ENCODE data around the gene GPN2. TPM values are rescaled to one million over a fixed set of nuclear protein-coding genes. Genes with fewer than 3 reads are reported as not detected.

The GPN2 gene
- total and polyA plus RNA-seq, 9 of the 15 experiments (the other 6 are each of a cell fraction or from before 2014, with no cell fraction given), result 9.9 to 58.8 (median 20.4) TPM

- WGBS (ENCODE audit: insufficient coverage, low coverage, missing lambda C conversion rate), result 92% methylated on average over 9 of the region's 9 CpGs
- Histone ChIP-seq H3K9me1 (ENCODE audit: control insufficient read depth, insufficient read depth, low read length) (no peaks in the 10 kb centered on the region), H4K20me1 (replicated peaks; ENCODE audit: control insufficient read depth, insufficient read depth, low read length) (no peaks in the 10 kb centered on the region)
Measured at GRCh38 chr1:26897351-26897750, 7.3 kb upstream of the GPN2 start.

More at GRCh38 chr1:26897351-26897750, 7.3 kb upstream of the GPN2 start:
- no peak for TF ChIP-seq FOSL1 (tag; conservative IDR thresholded peaks at IDR 0.05)
- no peak for TF ChIP-seq MAFG (tag; conservative IDR thresholded peaks at IDR 0.05)
- no peak for TF ChIP-seq THAP12 (CRISPR knock-in tag; IDR thresholded peaks at IDR 0.05)
- TF ChIP-seq JUN (IDR thresholded peaks at IDR 0.05; ENCODE audit: borderline replicate concordance, low read depth, low read length), result no peak
- TF ChIP-seq JUN (CRISPR knock-in tag; IDR thresholded peaks at IDR 0.05; ENCODE audit: borderline replicate concordance), result no peak
- no peak for TF ChIP-seq ZC3H4 (CRISPR knock-in tag; IDR thresholded peaks at IDR 0.05; ENCODE audit: borderline replicate concordance)
- TF ChIP-seq, protein P1, sequence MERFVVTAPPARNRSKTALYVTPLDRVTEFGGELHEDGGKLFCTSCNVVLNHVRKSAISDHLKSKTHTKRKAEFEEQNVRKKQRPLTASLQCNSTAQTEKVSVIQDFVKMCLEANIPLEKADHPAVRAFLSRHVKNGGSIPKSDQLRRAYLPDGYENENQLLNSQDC (CRISPR knock-in tag; IDR thresholded peaks at IDR 0.05), result no peak
- no peak for TF ChIP-seq NR4A1 (CRISPR knock-in tag; IDR thresholded peaks at IDR 0.05)
- no peak for TF ChIP-seq NR4A1 (tag; IDR thresholded peaks at IDR 0.05)
- no peak for TF ChIP-seq HNRNPLL (IDR thresholded peaks at IDR 0.05; ENCODE audit: low read depth, low read length, poor library complexity, severe bottlenecking)
- TF ChIP-seq SMARCA4 (IDR thresholded peaks at IDR 0.05), result no peak
- no peak for TF ChIP-seq POLR2G (IDR thresholded peaks at IDR 0.05; ENCODE audit: low read depth, low read length)
- TF ChIP-seq CHD4 (IDR thresholded peaks at IDR 0.05; ENCODE audit: insufficient read depth, insufficient replicate concordance, low read depth, low read length, poor library complexity, severe bottlenecking), result no peak
- TF ChIP-seq SMAD4 (CRISPR knock-in tag; conservative IDR thresholded peaks at IDR 0.05), result no peak
- TF ChIP-seq, protein P2, sequence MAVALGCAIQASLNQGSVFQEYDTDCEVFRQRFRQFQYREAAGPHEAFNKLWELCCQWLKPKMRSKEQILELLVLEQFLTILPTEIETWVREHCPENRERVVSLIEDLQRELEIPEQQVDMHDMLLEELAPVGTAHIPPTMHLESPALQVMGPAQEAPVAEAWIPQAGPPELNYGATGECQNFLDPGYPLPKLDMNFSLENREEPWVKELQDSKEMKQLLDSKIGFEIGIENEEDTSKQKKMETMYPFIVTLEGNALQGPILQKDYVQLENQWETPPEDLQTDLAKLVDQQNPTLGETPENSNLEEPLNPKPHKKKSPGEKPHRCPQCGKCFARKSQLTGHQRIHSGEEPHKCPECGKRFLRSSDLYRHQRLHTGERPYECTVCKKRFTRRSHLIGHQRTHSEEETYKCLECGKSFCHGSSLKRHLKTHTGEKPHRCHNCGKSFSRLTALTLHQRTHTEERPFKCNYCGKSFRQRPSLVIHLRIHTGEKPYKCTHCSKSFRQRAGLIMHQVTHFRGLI (CRISPR knock-in tag; IDR thresholded peaks at IDR 0.05), result no peak
- no peak for TF ChIP-seq STAT5A (IDR thresholded peaks at IDR 0.05; ENCODE audit: borderline replicate concordance, low read length)
- no peak for TF ChIP-seq POLR2A (conservative IDR thresholded peaks at IDR 0.05)
- CTCF ChIA-PET (ENCODE audit: low intra/inter-chr PET ratio), result no interaction called here
- in situ Hi-C loops (cut with MboI) (no loop called here), intact Hi-C loops (cut with micrococcal nuclease) (no loop called here)
- Histone ChIP-seq H2AFZ (ENCODE audit: low read depth, low read length) (no peak overlapping the region), H3K27ac (ENCODE audit: extremely low read depth, low read depth, low read length) (no peak overlapping the region), H3K27me3 (ENCODE audit: control insufficient read depth in 2 of 2, insufficient read depth in 2 of 2, low read length in 2 of 2) (no peaks in the 10 kb centered on the region; a peak in 1 of 5 replicates), H3K79me2 (ENCODE audit: control insufficient read depth, insufficient read depth, low read length) (peaks cover 35% of the 10 kb centered on the region), H3K9me3 (replicated peaks; ENCODE audit: control insufficient read depth, insufficient read depth, low read depth, low read length) (no peaks in the 10 kb centered on the region), H3K4me3 (no peak overlapping the region), H3K36me3 (ENCODE audit: control insufficient read depth, insufficient read depth, low read length) (peaks cover 54% of the 10 kb centered on the region), H3K9ac (ENCODE audit: insufficient read depth in 1 of 2, low read depth in 2 of 2, low read length in 2 of 2) (peak overlapping the region in 1 of 2 experiments; percentile 15; a peak in 1 of 4 replicates), H3K4me2 (ENCODE audit: insufficient read depth, low read length) (no peak overlapping the region), H3K4me1 (replicated peaks in 1 of 2; ENCODE audit: control insufficient read depth in 2 of 2, insufficient read depth in 2 of 2, low read length in 2 of 2) (peaks cover 8 to 17% of the 10 kb centered on the region in 2 experiments)
- no TSS peak for BruUV-seq (replicated peaks)
- ATAC-seq, result no peak
- no peak for DNase-seq (ENCODE audit: extremely low read depth in 1 of 4, low spot score in 3 of 4)
- POLR2A ChIA-PET, result interaction anchor here (0.9 to 5.8 kb wide), 2 partner anchors 11 to 38 kb away, joined by 3 to 110 read pairs; partner anchors contain the start of gene GPN2
- no peak for FAIRE-seq

All from K562 (cell line).